Measurements from ENCODE around the gene CYP4F2.
"Not testable (repeated sequence)": the region's sequence is repeated elsewhere in the genome, so short reads cannot be mapped to it uniquely, and the experiment has no call there.

- TF ChIP-seq CTCF (optimal IDR thresholded peaks at IDR 0.05 in 1 of 3, IDR thresholded peaks at IDR 0.05 in 1 of 3, conservative IDR thresholded peaks at IDR 0.05 in 1 of 3; ENCODE audit: extremely low read depth in 1 of 3, insufficient read depth in 2 of 3, low read length in 3 of 3); EZH2 (IDR thresholded peaks at IDR 0.05; ENCODE audit: low read length): not testable (repeated sequence)
These were observed 58.0 kb downstream of the CYP4F2 start for GRCh38 chr19:15839888-15840287.

All from keratinocyte (primary cell).